Measurements from ENCODE around the gene BAG3. TPM values are rescaled to one million over a fixed set of nuclear protein-coding genes. Genes with fewer than 3 reads are reported as not detected.
A peak's percentile ranks its signal among the peaks of the same experiment; 100 is the strongest.

The BAG3 gene
- total and polyA plus RNA-seq, 9 of the 15 experiments (the other 6 are each of a cell fraction or from before 2014, with no cell fraction given) = 2.6 to 27.4 (median 7.2) TPM

DNA sequence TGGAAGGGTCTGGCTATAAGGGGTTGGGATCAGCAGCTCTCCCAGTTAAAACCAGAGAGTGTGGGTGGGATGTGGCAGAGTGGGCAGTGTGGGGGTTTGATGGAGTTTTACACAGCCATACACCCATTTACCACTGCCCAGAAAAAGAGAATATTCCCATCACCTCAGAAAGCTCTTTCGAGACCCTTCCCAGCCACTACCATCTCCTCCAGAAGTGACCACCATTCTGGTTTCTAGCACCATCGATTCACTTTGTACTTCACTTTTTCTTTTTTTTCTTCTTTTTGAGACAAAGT lies 15.5 kb downstream of the BAG3 start:
- TF ChIP-seq, protein P1, sequence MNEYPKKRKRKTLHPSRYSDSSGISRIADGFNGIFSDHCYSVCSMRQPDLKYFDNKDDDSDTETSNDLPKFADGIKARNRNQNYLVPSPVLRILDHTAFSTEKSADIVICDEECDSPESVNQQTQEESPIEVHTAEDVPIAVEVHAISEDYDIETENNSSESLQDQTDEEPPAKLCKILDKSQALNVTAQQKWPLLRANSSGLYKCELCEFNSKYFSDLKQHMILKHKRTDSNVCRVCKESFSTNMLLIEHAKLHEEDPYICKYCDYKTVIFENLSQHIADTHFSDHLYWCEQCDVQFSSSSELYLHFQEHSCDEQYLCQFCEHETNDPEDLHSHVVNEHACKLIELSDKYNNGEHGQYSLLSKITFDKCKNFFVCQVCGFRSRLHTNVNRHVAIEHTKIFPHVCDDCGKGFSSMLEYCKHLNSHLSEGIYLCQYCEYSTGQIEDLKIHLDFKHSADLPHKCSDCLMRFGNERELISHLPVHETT (CRISPR knock-in tag; conservative IDR thresholded peaks at IDR 0.05 in 1 of 2, IDR thresholded peaks at IDR 0.05 in 1 of 2) = no peak
- intact Hi-C loops (cut with micrococcal nuclease) = no loop called here
- ChIA-PET CTCF (ENCODE audit: low intra/inter-chr PET ratio) (no interaction called here), POLR2A (interaction anchor here (0.7 to 0.9 kb wide), 2 partner anchors 10 to 11 kb away, joined by 3 read pairs; no protein-coding TSS in a partner anchor)
- no peaks in the 10 kb centered on the region for H3K27me3 ChIP-seq (ENCODE audit: control insufficient read depth in 2 of 2, insufficient read depth in 2 of 2, low read length in 2 of 2)
- in situ Hi-C loops (cut with MboI) = no loop called here
- no TSS peak for BruUV-seq (replicated peaks)
- H3K79me2 ChIP-seq (ENCODE audit: control insufficient read depth, insufficient read depth, low read length) = peaks cover 67% of the 10 kb centered on the region
- no peak for DNase-seq (ENCODE audit: extremely low read depth in 1 of 4, low spot score in 3 of 4)
- WGBS (ENCODE audit: insufficient coverage, low coverage, missing lambda C conversion rate) = no CpG with 5 or more reads among the region's 2 CpGs
- H2AFZ ChIP-seq (ENCODE audit: low read depth, low read length) = no peak overlapping the region
- H4K20me1 ChIP-seq (replicated peaks; ENCODE audit: control insufficient read depth, insufficient read depth, low read length) = peaks cover 29% of the 10 kb centered on the region
- H3K36me3 ChIP-seq (ENCODE audit: control insufficient read depth, insufficient read depth, low read length) = peaks cover 38% of the 10 kb centered on the region; the same call in 2 of the 3 replicates
- 0 out of 4 replicates have a peak overlapping the region, but pooled peaks of 1 of the 2 experiments have one; percentile 26 for H3K9ac ChIP-seq (ENCODE audit: insufficient read depth in 1 of 2, low read depth in 2 of 2, low read length in 2 of 2)
- no peak overlapping the region for H3K27ac ChIP-seq (ENCODE audit: extremely low read depth, low read depth, low read length)
- no peak for ATAC-seq
- peaks cover 8% of the 10 kb centered on the region for H3K9me1 ChIP-seq (ENCODE audit: control insufficient read depth, insufficient read depth, low read length)
- FAIRE-seq = no peak
- H3K4me3 ChIP-seq = no peak overlapping the region
- H3K9me3 ChIP-seq (replicated peaks; ENCODE audit: control insufficient read depth, insufficient read depth, low read depth, low read length) = no peaks in the 10 kb centered on the region
- no peak overlapping the region for H3K4me2 ChIP-seq (ENCODE audit: insufficient read depth, low read length)
- H3K4me1 ChIP-seq (replicated peaks in 1 of 2; ENCODE audit: control insufficient read depth in 2 of 2, insufficient read depth in 2 of 2, low read length in 2 of 2) = peaks cover 21 to 25% of the 10 kb centered on the region in 2 experiments; a peak in 3 of 5 replicates

DNA sequence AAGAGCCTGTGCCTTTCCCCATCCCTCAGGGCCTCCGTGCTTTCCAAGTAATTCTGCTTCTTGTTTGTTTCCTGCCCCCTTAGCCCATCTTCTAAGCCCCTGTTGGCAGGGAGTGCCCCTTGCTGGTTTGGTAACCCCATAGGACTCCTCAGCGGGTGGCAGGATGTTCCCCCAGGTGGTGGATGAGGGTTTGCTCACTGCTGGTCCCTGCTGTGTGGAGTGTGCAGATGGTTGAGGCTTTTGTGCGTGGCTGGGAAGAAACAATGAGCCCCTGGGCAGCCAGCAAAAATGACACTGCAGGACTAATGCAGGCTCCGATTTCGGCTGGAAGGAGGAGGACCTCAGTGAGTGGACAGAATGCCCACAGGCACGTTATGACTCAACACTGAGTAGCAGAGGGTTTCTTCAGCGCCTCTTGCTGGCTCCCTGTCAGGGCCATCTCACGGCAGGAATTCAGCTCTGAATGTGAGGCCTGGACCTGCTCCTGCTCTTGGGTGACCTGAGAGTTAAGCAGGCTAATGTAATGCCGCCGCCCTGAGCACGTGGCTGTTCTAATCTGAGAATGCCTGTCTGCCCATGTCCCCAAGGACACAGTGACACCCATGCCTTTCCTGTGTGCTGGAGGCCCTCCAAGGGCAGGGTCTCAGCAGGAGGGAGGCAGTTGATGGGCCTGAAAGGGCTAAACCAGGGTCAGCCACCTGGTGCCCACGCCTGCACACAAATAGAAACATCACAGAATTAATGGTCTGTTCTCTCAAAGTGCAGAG lies 16.6 kb downstream of the BAG3 start:
- intact Hi-C loops (cut with micrococcal nuclease) (no loop called here), in situ Hi-C loops (cut with MboI) (no loop called here)
- Histone ChIP-seq H3K4me3 (no peak overlapping the region), H3K79me2 (ENCODE audit: control insufficient read depth, insufficient read depth, low read length) (peaks cover 59% of the 10 kb centered on the region), H3K9me1 (ENCODE audit: control insufficient read depth, insufficient read depth, low read length) (peaks cover 8% of the 10 kb centered on the region), H3K4me2 (ENCODE audit: insufficient read depth, low read length) (peak overlapping the region; percentile 56), H3K9ac (ENCODE audit: insufficient read depth in 1 of 2, low read depth in 2 of 2, low read length in 2 of 2) (peak overlapping the region; percentile 37 to 72; a peak in 3 of 4 replicates), H3K27me3 (ENCODE audit: control insufficient read depth in 2 of 2, insufficient read depth in 2 of 2, low read length in 2 of 2) (no peaks in the 10 kb centered on the region), H3K27ac (ENCODE audit: extremely low read depth, low read depth, low read length) (peak overlapping the region; percentile 62), H3K36me3 (ENCODE audit: control insufficient read depth, insufficient read depth, low read length) (peaks cover 48% of the 10 kb centered on the region; the same call in 2 of the 3 replicates), H3K4me1 (replicated peaks in 1 of 2; ENCODE audit: control insufficient read depth in 2 of 2, insufficient read depth in 2 of 2, low read length in 2 of 2) (peaks cover 21 to 25% of the 10 kb centered on the region in 2 experiments; a peak in 4 of 5 replicates), H2AFZ (ENCODE audit: low read depth, low read length) (no peak overlapping the region), H3K9me3 (replicated peaks; ENCODE audit: control insufficient read depth, insufficient read depth, low read depth, low read length) (no peaks in the 10 kb centered on the region), H4K20me1 (replicated peaks; ENCODE audit: control insufficient read depth, insufficient read depth, low read length) (peaks cover 29% of the 10 kb centered on the region)
- ATAC-seq (peak; percentile 82), DNase-seq (ENCODE audit: extremely low read depth in 1 of 4, low spot score in 3 of 4) (peak in 2 of 4 experiments; percentile 62 to 74), FAIRE-seq (peak; percentile 94)
- no TSS peak for BruUV-seq (replicated peaks)
- ChIA-PET POLR2A (no interaction called here), CTCF (ENCODE audit: low intra/inter-chr PET ratio) (no interaction called here)
- 18% methylated on average over 11 of the region's 12 CpGs for WGBS (ENCODE audit: insufficient coverage, low coverage, missing lambda C conversion rate)
- TF ChIP-seq JUN (IDR thresholded peaks at IDR 0.05; ENCODE audit: borderline replicate concordance, low read depth, low read length) = peak; percentile 50; the same call in 1 of the 2 replicates
- no peak for TF ChIP-seq JUN (CRISPR knock-in tag; IDR thresholded peaks at IDR 0.05; ENCODE audit: borderline replicate concordance)
- TF ChIP-seq, protein P2, sequence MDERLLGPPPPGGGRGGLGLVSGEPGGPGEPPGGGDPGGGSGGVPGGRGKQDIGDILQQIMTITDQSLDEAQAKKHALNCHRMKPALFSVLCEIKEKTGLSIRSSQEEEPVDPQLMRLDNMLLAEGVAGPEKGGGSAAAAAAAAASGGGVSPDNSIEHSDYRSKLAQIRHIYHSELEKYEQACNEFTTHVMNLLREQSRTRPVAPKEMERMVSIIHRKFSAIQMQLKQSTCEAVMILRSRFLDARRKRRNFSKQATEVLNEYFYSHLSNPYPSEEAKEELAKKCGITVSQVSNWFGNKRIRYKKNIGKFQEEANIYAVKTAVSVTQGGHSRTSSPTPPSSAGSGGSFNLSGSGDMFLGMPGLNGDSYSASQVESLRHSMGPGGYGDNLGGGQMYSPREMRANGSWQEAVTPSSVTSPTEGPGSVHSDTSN (CRISPR knock-in tag; IDR thresholded peaks at IDR 0.05; ENCODE audit: low read depth) = no peak
- TF ChIP-seq, protein P2 (tag; conservative IDR thresholded peaks at IDR 0.05; ENCODE audit: low read depth) = no peak
- 0 out of 2 replicates have a peak, but pooled peaks have one; percentile 27 for TF ChIP-seq ESRRA (IDR thresholded peaks at IDR 0.05; ENCODE audit: borderline replicate concordance, low read depth)
- TF ChIP-seq, protein P3, sequence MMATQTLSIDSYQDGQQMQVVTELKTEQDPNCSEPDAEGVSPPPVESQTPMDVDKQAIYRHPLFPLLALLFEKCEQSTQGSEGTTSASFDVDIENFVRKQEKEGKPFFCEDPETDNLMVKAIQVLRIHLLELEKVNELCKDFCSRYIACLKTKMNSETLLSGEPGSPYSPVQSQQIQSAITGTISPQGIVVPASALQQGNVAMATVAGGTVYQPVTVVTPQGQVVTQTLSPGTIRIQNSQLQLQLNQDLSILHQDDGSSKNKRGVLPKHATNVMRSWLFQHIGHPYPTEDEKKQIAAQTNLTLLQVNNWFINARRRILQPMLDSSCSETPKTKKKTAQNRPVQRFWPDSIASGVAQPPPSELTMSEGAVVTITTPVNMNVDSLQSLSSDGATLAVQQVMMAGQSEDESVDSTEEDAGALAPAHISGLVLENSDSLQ (IDR thresholded peaks at IDR 0.05) = peak; percentile 25; the same call in 1 of the 2 replicates
- TF ChIP-seq CHD1 (IDR thresholded peaks at IDR 0.05; ENCODE audit: low read length) = no peak
